Measurements from ENCODE around the gene TEDC1.

The TEDC1 gene

GRCh38 chr14:105484069-105484996 is 6.7 kb upstream of the TEDC1 start:
- peaks cover 23% of the 10 kb centered on the region for H3K4me1 Mint-ChIP-seq (ENCODE audit: low read depth)
- H3K4me3 Mint-ChIP-seq, result no peak overlapping the region
- no peaks in the 10 kb centered on the region for H3K36me3 Mint-ChIP-seq (ENCODE audit: low read depth)
- peaks cover 15% of the 10 kb centered on the region for H3K27me3 Mint-ChIP-seq (ENCODE audit: low read depth)
- no peaks in the 10 kb centered on the region for H3K9me3 Mint-ChIP-seq
- peak overlapping the region; percentile 69 for H3K27ac Mint-ChIP-seq

- Mint-ChIP-seq H3K27me3 (ENCODE audit: low read depth) (peaks cover 8% of the 10 kb centered on the region), H3K4me3 (no peak overlapping the region), H3K36me3 (ENCODE audit: low read depth) (no peaks in the 10 kb centered on the region), H3K9me3 (no peaks in the 10 kb centered on the region), H3K4me1 (ENCODE audit: low read depth) (peaks cover 25% of the 10 kb centered on the region), H3K27ac (no peak overlapping the region)
Observed at GRCh38 chr14:105484997-105485393, 6.1 kb upstream of the TEDC1 start.

- Mint-ChIP-seq H3K9me3 (no peaks in the 10 kb centered on the region), H3K36me3 (ENCODE audit: low read depth) (no peaks in the 10 kb centered on the region), H3K27me3 (ENCODE audit: low read depth) (peaks cover 3% of the 10 kb centered on the region), H3K4me1 (ENCODE audit: low read depth) (peaks cover 25% of the 10 kb centered on the region), H3K27ac (peak overlapping the region; percentile 41), H3K4me3 (peak overlapping the region; percentile 25)
Observed at GRCh38 chr14:105485739-105486162, 5.3 kb upstream of the TEDC1 start.

- peaks cover 22% of the 10 kb centered on the region for H3K4me1 Mint-ChIP-seq (ENCODE audit: low read depth)
- no peaks in the 10 kb centered on the region for H3K9me3 Mint-ChIP-seq
- no peaks in the 10 kb centered on the region for H3K27me3 Mint-ChIP-seq (ENCODE audit: low read depth)
- H3K4me3 Mint-ChIP-seq, result peak within 1 kb of the TSS; percentile 86
- H3K36me3 Mint-ChIP-seq (ENCODE audit: low read depth), result no peaks in the 10 kb centered on the region
- peak within 1 kb of the TSS; percentile 81 for H3K27ac Mint-ChIP-seq
Observed at GRCh38 chr14:105486163-105486973, 4.7 kb upstream of the TEDC1 start, which contains the start of gene CRIP1. Gene CRIP1, plus strand, starts transcription at chr14:105486886. Its CDS starts 374 bp downstream, at chr14:105487260.

DNA sequence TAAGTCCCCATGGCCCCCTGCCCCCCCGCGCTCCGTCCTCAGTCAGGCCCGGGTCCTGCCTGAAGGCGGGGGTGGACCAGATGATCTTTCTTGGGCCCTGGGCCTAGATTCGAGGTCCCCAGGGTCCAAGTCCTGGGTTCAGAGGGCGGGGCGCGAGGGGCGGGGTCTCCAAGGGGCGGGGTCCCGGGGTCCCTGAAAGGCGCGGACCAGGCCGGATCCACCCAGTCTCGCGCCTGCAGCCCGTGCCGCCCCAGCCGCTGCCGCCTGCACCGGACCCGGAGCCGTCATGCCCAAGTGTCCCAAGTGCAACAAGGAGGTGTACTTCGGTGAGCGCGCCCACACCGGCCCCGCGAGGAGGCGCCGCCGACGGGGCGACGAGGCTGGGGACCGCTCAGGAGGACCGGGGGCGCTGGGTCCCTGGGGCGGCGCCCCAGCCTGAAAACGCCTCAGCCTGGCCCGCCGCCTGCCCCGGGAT is 4.0 kb upstream of the TEDC1 start:
- peak overlapping the region; percentile 86 for H3K4me3 Mint-ChIP-seq
- no peaks in the 10 kb centered on the region for H3K36me3 Mint-ChIP-seq (ENCODE audit: low read depth)
- H3K9me3 Mint-ChIP-seq, result no peaks in the 10 kb centered on the region
- no peak overlapping the region for H3K27ac Mint-ChIP-seq
- H3K4me1 Mint-ChIP-seq (ENCODE audit: low read depth), result peaks cover 21% of the 10 kb centered on the region
- H3K27me3 Mint-ChIP-seq (ENCODE audit: low read depth), result no peaks in the 10 kb centered on the region

DNA sequence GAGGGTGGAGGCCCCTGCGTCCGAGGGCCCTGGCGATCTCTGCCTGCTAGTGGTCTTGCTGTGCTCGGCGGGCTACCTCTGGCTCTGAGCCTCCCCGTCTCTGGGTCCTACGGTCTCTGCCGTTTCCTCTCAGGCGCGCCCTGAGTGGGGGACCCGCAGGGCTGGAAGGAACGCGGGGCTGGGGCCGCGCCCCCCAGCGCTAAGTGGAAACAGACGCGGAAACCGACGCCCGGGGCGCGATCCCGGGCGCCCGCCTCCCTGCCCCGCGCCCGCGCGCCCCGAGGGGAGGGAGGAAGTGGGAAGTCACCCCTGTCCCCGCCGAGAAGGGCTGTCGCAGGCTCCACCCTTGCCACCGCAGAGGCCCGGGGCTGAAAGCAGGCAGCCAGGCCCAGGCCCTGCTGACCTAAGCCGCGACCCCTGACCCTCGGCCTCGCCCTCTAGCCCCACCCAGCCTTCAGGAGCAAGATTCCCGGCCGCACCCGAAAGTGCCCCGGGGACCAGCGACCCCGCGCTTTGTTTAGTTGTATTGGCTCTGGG is 3.5 kb upstream of the TEDC1 start:
- Mint-ChIP-seq H3K27ac (peak overlapping the region; percentile 81), H3K4me3 (peak overlapping the region; percentile 86), H3K27me3 (ENCODE audit: low read depth) (no peaks in the 10 kb centered on the region), H3K4me1 (ENCODE audit: low read depth) (peaks cover 16% of the 10 kb centered on the region), H3K9me3 (no peaks in the 10 kb centered on the region), H3K36me3 (ENCODE audit: low read depth) (no peaks in the 10 kb centered on the region)

DNA sequence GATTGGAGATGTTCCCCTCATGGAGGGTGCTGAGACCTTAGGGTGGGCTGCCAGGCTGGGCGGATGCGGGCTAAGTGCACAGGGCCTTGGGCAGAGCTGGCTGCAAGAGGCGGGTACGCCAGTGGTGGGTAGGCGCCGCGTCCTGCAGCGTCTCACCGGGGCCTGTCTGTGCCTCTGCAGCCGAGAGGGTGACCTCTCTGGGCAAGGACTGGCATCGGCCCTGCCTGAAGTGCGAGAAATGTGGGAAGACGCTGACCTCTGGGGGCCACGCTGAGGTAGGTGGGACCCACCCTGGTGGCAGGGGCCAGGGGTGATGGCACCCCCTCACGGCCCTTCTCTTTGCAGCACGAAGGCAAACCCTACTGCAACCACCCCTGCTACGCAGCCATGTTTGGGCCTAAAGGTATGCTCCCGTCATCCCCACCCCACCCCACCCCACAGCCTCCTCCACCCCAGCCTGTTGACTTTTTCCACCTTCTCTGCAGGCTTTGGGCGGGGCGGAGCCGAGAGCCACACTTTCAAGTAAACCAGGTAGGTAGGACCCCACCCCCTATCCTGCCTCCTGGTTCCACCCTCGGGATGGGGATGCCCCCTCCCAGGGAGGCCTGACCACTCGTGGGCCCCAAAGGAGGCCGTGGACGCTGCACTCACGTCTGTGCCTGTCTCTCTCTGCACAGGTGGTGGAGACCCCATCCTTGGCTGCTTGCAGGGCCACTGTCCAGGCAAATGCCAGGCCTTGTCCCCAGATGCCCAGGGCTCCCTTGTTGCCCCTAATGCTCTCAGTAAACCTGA is 2.9 kb upstream of the TEDC1 start:
- Mint-ChIP-seq H3K9me3 (no peaks in the 10 kb centered on the region), H3K4me1 (ENCODE audit: low read depth) (peaks cover 15% of the 10 kb centered on the region), H3K27ac (peak overlapping the region; percentile 81), H3K27me3 (ENCODE audit: low read depth) (no peaks in the 10 kb centered on the region), H3K36me3 (ENCODE audit: low read depth) (no peaks in the 10 kb centered on the region), H3K4me3 (peak overlapping the region; percentile 86)

DNA sequence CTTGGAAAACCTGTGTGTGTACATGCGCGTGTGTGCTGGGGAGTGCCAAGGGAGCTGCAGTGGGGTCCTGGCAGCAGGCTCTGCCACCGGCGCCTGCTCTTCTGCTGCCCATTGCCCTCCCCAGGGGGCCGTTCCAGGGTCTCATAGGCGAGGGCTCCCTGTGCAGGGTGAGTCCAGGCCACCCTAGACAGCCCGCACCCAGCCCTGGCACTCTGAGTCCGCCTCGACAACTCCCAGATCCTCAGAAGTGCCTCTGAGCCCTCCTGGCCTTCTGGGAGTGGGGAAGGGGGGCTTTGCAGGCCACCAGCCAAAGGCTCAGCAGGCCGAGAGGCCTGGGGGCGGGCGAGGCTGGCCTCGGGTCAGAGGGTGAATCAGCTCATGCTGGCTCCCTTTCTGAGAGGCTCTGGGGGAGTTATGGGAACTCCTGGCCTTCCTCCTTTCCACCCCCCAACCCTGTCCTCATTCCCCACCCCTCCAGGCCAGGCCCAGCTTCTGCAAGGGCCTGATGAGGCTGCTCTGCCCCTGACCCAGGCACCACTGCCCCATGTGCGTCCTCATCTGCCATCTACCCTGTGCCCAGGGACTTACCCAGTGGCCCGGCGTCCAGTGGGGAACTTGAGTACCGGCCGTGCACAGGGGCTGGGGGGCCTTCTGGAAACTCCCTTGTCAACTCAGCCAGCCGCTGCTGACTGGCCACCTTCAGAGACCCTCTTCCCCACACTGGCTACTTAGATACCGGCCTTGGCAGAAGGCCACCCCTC is 2.1 kb upstream of the TEDC1 start:
- Mint-ChIP-seq H3K4me1 (ENCODE audit: low read depth) (peaks cover 15% of the 10 kb centered on the region), H3K36me3 (ENCODE audit: low read depth) (no peaks in the 10 kb centered on the region), H3K27me3 (ENCODE audit: low read depth) (no peaks in the 10 kb centered on the region), H3K27ac (peak overlapping the region; percentile 86), H3K4me3 (peak overlapping the region; percentile 86), H3K9me3 (no peaks in the 10 kb centered on the region)

- H3K27ac Mint-ChIP-seq, result peak overlapping the region; percentile 86
- no peaks in the 10 kb centered on the region for H3K27me3 Mint-ChIP-seq (ENCODE audit: low read depth)
- H3K36me3 Mint-ChIP-seq (ENCODE audit: low read depth), result no peaks in the 10 kb centered on the region
- H3K9me3 Mint-ChIP-seq, result no peaks in the 10 kb centered on the region
- peak overlapping the region; percentile 75 for H3K4me3 Mint-ChIP-seq
- peaks cover 10% of the 10 kb centered on the region for H3K4me1 Mint-ChIP-seq (ENCODE audit: low read depth)
Observed at GRCh38 chr14:105489542-105490266, 1.3 kb upstream of the TEDC1 start.

GRCh38 chr14:105490267-105490571 is 827 bp upstream of the TEDC1 start:
- H3K9me3 Mint-ChIP-seq, result no peaks in the 10 kb centered on the region
- H3K4me3 Mint-ChIP-seq, result no peak overlapping the region
- no peaks in the 10 kb centered on the region for H3K36me3 Mint-ChIP-seq (ENCODE audit: low read depth)
- no peaks in the 10 kb centered on the region for H3K27me3 Mint-ChIP-seq (ENCODE audit: low read depth)
- H3K4me1 Mint-ChIP-seq (ENCODE audit: low read depth), result peaks cover 9% of the 10 kb centered on the region
- peak overlapping the region; percentile 86 for H3K27ac Mint-ChIP-seq

DNA sequence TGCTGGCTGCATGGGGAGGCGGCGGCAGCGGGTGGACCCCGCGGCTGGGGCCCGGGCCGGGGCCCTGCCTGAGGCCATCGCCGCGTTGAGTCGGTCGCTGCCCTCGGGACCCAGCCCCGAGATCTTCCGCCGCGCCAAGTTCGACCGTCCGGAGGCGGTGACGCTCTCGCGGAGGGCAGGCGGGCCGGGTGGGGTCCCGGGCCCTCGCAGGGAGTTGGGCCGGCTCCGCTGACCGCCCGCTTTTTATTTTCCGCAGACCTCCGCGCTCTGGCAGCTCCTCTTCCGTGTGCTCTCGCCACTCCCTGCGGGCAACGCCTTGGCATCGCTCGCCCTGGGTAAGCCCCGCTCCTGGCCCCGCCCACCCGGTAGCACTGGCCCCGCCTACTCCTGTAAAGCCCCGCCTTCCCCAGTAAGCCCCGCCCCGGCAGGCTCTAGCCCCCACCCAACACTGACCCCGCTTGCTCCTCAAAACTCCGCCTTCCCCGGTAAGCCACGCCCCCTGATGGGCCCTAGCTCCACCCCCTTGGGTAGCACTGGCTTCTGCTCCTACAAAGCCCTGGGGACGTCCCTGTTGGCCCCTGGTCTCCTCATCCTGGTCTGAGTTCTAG is 424 bp downstream of the TEDC1 start:
- peak overlapping the region; percentile 90 for H3K27ac Mint-ChIP-seq
- no peaks in the 10 kb centered on the region for H3K27me3 Mint-ChIP-seq (ENCODE audit: low read depth)
- H3K4me3 Mint-ChIP-seq, result peak overlapping the region; percentile 91
- no peaks in the 10 kb centered on the region for H3K9me3 Mint-ChIP-seq
- H3K4me1 Mint-ChIP-seq (ENCODE audit: low read depth), result peaks cover 9% of the 10 kb centered on the region
- H3K36me3 Mint-ChIP-seq (ENCODE audit: low read depth), result no peaks in the 10 kb centered on the region

DNA sequence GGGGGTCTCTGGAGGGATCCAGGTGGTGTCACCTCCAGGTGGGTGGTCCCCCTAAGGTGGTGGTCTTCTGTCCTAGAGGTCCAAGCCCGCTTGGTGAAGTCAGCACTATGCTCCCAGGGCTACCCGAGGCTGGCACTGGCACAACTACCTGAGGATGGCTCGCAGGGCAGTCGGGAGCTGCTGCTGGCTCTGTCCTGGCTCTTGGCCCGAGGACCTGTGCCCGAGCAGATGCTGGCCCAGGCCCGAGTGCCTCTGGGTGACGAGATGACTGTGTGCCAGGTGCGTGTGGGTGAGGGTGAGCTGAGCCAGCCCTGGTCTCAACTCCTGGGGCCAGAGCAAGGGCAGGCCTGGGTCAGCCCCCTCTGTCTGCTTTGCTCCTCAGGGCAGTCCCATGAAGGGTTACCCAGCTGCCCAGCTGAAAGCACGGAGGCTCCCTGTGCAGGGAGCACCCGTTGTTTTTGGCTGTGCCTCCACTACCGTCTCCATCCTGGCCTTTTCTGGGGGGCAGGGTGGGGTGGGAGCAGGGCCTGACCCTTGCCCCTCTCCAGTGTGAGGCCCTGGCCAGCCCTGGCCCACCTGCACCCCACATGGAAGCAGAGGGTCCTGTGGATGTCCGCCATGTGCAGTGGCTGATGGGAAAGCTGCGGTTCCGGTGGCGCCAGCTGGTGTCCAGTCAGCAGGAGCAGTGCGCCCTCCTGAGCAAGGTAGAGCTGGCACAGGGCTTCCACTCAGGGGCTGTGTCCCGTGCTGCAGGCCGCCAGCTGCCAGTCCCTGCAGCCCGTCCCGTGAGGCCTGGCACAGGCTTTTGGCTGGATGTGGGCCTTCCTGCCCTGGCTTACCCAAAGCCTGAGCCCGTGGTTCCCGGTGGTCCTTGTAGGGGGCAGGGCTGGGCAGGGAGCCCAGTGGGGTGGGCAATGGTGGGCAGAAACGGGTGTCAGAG is 1.3 kb downstream of the TEDC1 start:
- Mint-ChIP-seq H3K4me1 (ENCODE audit: low read depth) (peaks cover 9% of the 10 kb centered on the region), H3K27ac (peak overlapping the region; percentile 90), H3K36me3 (ENCODE audit: low read depth) (no peaks in the 10 kb centered on the region), H3K4me3 (peak overlapping the region; percentile 91), H3K27me3 (ENCODE audit: low read depth) (no peaks in the 10 kb centered on the region), H3K9me3 (no peaks in the 10 kb centered on the region)

Measured in T-helper 1 cell treated with Interleukin-12 subunit alpha and Interleukin-12 subunit beta and Interleukin-4 antibody, amounts not matched to agents 30 μg/mL and 1 μg/mL, for 36 hours (primary cell).